Activated naive CD8-positive, alpha-beta T cell treated with anti-CD3 and anti-CD28 coated beads for 36 hours (primary cell): ENCODE data around the gene NRAP. TPM values are rescaled to one million over a fixed set of nuclear protein-coding genes. Genes with fewer than 3 reads are reported as not detected.

ENCODE experiments used
- total RNA-seq, 2 experiments: library from RNA; stranded (reverse); gene quantifications; one replicate each; pipeline ENCODE4 v1.2.3, GENCODE V29; 2021

Gene NRAP
- total RNA-seq, 2 experiments from 2014 or later: not detected

Other genes starting within 250 kb of the NRAP start
- gene HABP2, start 111.0 kb downstream of the NRAP start, total RNA-seq: not detected
- gene CASP7, start 15.9 kb upstream of the NRAP start, total RNA-seq: 10 to 100 TPM; 37.1 to 38.6 TPM
- under 1 TPM in 1 of 2 experiments, not detected in 1; 0.24 TPM for gene PLEKHS1, start 87.6 kb upstream of the NRAP start, total RNA-seq
- 10 to 100 TPM; 17.4 to 19.0 TPM for gene DCLRE1A, start 190.0 kb upstream of the NRAP start, total RNA-seq
- gene NHLRC2, start 190.6 kb upstream of the NRAP start, total RNA-seq: 10 to 100 TPM; 24.2 to 26.7 TPM